ENCODE data around the gene FRMPD4.

The FRMPD4 gene

DNA sequence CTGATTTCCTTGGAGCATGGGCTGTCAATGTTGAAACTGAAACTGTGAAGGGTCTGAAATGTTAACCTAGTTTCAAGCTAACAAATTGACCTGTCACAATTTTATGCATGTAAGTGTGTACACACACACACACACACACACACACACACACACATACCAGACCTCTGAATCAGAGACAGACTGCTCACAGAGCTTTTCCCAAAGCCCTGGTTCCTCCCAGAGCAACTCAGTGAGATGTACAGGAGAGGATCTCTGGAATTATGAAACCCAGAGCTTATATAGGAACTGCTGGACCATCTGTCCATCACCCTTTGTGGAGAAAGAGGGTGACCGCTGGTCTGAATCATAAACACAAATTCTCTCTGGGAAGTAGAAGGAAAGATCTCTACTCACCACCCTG lies 424.8 kb downstream of the FRMPD4 start:
- no peak for DNase-seq

DNA sequence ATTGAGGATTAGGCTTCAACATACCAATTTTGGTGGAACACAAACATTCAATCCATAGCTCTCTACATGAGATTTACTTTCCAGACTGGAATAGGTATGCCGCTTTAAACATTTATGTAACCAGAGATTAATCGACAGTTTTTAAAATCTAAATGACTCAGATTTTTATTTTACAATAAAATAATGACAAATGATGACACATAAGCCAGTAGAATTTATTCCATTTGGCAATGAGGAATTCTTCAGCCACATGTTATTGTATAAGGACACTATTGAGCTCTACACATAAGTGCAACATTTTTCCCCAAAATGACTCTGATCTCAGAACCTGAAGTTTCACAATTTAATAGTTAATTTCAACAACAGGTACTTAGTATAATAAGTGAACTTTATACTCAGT lies 425.9 kb downstream of the FRMPD4 start:
- no peak for DNase-seq

DNA sequence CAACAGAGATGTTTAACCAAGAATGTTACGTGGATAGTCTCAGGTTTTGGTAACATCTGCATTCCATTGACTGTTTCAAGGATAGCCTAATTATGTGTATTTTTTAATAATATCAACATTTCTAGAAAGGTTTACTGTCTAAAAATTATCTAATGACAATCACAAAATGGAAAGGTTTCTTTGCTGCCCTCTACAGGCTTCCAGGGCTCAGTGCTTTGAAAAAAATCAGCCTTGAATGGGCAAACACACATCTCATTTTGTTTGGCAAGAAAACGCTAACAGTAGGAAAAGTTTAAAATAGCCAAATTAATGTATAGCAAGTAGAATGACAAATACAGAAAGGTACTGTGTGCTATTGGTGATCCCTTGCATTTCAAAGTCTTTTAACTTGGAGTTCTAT lies 429.6 kb downstream of the FRMPD4 start:
- DNase-seq = no peak

DNA sequence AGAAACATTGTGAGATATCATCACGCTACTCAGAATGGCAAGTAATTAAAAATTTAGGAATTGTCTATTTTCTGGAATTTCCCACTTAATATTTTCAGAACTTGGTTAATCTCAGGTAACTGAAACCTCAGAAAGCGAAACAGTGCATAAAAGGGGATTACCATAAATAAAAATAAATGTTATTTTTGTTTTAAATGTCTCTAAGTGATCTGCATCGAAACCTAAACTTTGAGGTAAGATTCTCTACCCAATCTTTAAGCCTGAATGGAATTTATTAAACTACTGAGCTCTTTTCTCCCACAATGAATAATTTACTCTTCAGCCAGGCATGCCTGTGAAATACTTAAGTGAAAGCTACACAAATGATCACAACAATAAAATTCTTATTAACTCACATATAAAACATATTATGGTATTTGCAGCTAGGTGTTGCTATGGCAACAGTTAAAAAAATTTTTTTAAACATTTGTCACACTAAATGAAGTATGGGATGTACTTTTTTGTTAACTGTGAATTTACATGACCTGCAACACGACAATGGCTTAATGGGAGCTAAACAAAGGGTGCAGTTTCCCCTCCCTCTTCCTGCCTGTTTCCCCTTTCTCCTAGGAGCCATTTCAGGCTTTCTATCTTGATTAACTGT lies 432.7 kb downstream of the FRMPD4 start:
- no peak for DNase-seq

DNA sequence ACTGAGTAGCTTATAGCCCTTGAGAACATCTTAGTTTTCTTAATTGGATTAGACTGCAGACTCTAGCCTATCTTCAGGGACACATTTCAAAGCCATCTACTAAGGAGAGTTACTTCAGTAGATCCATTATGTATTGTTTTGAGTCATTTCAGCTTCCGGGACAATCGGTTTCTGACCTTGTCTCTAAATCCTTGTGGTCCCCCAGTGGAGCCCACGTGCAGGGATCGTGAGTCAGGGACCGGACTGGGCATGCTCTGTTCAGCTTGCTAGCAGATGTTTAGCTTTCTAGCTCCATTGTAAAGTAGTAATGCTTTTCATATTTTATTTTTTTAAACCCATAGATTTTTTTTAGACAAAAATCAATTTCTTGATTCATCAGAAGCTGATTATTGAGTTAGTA lies 441.0 kb downstream of the FRMPD4 start:
- DNase-seq = no peak

DNA sequence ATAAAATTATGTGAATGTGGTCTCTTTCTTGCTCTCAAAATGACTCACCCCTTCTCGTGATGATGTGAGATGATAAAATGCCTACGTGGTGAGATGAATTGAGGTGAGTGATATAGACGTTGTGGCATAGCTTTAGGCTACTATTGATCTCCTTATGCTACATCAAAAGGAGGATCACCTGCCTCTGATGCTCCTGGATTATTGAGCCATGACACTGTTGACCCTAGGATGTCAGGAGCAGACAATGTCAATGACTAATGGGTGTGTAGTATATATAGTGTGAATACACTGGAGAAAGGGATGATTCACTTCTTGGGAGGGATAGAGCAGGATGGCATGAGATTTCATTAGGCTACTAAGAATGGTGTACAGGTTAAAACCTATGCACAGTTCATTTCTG lies 442.3 kb downstream of the FRMPD4 start:
- no peak for DNase-seq

DNA sequence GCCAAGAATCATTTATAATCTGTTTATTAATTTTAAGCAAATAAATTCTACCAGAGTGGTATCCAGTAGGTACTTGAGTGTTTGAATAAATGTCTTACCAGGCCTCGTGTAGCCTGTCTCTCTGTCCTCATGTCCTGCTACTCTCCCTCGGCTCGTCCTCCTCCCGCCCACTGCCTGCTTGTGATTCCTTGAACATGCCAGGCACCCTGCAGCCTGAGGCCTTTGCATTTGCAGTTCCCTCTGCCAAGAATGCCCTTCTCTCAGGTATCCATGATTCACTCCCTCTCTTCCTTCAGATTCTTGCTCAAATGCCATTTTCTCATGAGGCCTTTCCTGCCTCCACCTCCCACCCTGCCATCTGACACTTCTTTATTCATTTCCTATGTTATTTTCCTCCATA lies 443.3 kb downstream of the FRMPD4 start:
- DNase-seq = no peak

DNA sequence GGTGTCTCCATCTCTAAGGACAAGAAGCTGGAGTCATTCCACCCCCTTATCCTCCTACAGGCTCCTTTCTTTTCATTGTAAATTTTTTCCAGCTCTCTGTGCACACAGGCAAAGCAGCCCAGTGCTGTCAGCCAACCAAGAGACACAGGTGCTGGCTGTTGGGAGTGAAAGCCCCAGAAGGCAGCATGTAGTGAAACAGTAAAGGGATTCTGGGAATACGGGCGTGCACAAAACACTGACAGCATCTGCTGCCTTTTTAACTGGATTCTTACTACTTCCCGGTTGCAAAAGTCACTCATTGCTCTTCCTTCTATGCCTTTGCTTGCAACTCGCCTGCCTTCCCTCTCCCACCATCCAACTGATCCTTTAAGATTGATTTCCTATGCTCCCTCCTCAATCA lies 444.4 kb downstream of the FRMPD4 start:
- DNase-seq = no peak

DNA sequence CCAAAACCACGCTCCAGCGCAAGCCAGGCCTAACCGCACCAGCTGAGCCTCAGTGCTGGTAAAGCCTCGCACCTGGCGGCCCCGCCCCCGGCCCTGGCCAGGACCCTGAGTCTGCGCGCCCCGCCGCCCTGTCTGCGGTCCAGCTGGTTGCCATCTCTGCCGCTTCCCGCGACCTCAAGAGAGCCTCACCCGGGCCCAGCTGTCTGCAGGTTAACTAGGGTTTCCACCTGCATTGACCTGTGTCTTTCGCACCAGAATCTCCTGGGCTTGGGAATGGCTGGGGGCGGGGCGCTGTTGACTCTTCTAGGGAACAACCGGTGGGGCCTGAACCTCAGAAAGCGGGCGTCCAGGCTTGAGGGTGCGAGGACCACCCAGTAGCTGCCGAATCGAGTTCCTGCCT lies 445.3 kb downstream of the FRMPD4 start:
- DNase-seq = no peak

DNA sequence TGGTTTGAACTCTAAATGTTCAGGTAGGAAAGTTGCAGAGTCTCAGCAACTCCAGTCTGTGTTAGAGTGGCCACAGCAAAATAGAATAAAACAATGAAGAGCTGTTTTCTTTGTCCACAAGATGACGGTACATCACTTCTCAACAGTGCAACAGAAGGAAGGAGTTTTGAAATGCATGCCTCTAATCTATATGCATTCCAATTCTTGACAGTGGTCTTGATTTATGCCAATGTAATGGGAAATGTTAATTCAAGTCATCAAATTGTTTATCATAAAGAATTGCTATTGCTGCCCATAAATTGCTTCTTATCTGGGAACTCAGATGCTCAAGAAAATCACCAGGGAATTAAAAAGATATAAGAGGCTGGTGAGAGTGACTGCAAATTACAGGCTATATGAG lies 457.4 kb downstream of the FRMPD4 start:
- DNase-seq = no peak

DNA sequence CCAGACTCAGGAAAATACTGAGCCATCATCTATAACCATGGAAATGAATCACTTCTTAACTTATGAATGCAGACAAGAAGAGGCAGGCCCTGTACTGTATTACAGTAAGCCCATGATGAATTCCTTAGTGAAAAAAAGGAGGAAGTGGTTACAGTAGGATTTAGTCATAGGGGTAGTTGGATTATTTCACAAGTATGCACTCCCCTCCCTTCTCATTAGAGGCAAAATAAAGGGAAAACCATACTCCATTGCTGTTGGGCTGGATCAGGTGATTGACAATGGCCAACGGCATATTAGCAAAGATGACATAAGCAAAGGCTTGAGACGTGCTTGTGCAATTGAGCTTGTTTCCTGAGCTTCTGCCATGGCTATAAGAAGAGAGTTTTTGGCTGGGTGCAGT lies 471.8 kb downstream of the FRMPD4 start:
- DNase-seq = no peak

DNA sequence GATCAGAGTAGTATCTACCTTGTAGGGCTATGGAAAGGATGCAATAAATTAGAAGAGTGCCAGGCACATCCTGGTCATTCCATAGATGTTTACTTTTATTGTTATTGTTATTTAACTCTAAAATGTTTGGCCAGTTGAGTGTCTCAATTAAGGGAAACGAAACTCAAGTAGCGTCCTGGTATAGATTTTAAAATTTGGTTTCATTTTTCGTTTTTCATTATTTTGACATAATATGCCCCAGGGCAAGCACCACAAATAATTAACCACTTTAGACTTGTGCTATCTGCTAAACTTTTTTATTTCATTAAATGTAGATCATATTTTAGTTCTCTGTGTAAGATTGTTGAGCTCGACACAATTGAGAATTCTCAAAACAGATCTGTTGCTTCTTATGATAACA lies 473.2 kb downstream of the FRMPD4 start:
- DNase-seq = no peak

DNA sequence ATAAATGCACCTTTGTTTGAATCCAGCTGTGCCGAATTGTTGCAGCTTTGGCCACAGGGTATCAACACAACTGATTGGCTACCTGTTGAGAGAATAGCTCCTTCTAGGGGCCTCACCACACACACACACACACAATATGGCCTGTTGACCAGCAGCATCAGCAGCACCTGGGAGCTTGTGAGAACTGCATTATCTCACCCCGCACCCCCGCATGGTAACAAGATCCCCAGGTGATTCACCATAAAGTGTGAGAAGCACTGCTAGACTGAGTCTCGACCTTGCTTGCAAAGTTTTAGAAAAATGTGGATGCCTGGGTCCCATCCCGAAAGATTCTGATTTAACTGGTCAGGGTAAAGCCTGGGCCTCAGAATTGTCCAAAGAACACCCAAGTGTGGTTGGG lies 476.0 kb downstream of the FRMPD4 start:
- DNase-seq = no peak

DNA sequence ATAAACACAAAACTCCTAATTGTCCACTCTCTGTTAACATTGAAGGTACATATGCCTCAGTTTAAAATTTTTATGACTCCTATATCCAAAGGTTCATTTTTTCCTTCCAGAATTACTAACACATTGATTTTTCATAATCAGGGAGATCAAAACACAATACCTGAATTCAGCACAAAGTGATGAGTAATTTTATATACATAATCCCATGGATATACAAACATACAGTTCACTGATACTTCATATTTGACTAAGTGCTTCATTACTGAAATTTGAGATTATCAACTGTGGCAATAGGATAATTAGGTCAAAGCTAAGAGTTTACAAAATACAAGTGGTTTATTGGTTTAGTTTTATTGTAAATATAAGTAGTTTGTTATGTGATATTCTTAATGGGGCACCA lies 476.8 kb downstream of the FRMPD4 start:
- no peak for DNase-seq

DNA sequence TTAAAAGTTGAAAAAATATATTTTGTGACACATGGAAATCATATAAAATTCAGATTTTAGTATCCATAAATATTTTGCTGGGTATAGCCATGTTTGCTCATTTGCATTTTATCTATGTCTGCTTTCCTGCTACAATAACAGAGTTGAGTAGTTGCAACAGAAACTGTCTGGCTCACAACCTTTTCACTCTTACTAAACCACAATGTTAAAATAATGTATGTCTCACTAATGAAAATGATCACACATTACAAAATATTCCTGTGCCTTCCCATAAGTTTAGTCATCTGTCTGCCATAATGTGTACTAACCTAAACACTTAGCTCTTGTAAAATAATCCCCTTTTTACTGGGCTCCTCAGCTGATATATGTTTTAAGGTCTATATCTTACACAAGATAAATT lies 479.0 kb downstream of the FRMPD4 start:
- no peak for DNase-seq

DNA sequence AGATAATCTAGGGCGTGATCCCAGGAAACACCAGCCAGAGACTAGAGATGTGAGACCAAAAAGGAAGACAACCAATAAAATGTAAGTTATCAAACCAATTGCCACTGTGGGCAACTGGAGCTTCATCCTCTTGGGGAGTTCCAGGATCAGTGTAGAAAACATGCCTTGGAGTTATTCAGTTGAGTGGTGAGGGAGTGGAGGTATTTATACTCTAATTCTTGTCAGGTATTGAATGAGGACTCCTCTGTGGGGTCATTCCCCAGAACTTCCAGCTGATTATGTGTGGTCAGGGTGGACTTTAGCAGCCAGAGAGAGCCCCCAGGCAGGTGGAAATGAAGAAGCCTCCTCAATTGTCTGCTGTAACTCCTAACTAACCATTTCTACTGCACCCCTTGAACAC lies 509.0 kb downstream of the FRMPD4 start:
- DNase-seq = no peak

DNA sequence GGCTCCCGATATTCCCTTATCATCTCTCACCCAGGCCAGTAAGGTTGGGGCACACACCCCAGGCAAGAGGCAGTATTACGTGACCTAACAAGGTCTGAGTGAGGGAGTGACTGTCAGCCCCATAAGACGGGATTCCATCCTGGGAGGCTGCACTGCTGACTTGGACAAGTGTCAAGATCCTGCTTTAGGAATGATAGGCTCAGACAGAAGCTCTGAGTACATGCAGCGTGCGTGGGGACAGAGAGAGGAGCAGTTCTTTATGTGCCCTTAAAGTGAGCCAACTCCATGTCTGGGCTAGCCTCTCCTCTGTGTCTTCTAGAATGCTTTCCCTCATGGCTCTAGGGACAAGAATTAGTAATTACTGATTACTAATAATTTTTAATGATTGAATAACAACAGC lies 510.7 kb downstream of the FRMPD4 start:
- DNase-seq = no peak

DNA sequence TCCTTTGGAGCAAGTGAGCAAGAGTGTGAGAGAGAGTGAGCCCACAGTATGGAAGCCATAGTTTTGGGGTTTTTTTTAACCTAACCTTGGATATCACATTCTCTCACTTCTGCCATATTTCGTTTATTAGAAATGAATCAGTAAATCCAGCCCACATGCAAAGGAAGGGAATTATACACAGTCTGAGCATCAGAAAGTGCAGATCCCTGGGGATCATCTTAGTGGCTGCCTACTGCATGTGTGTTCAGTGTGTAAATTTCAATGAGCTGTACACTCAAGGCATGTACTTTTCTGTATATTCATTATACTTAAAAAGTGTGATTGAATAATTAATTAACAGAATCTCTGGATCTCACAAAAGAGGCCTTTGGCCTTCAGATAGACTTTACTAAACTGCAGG lies 519.2 kb downstream of the FRMPD4 start:
- no peak for DNase-seq

DNA sequence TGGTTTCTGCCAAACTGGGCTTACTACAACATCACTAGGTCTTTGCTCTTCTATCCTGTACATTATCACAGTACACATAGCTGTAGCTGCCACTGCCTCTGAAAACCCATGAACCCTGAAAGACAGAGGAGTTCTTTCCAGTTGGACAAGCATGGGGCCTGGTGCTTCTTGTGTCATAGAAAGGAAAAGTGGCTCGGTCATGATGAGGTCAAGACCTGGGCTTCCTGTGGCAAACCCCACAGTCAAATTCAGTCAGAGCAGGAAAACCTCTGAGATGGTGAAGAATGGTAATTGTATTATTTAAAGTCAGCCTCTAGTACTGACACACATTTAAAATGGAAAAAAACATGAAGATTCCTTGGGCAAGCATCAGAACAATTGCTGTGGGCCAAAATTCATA lies 519.6 kb downstream of the FRMPD4 start:
- no peak for DNase-seq

DNA sequence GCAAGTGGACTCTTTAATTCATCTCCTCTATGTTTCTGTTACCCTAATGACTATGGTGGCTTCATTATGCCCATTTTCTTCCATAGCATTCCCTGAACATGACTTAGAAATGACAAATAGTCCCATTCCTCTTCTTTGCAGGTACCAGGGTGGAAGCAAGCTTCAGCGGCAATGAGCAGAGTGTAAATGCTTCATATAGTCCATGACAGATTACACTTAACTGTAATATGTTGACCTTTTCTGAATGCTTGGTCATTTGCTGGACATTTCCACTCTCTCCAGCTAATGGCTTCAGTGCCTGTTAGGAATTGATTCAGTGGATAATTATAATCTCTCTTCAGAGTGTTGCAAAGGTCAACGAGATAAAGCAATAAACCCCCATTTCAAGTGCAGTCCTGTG lies 523.2 kb downstream of the FRMPD4 start:
- DNase-seq = no peak

DNA sequence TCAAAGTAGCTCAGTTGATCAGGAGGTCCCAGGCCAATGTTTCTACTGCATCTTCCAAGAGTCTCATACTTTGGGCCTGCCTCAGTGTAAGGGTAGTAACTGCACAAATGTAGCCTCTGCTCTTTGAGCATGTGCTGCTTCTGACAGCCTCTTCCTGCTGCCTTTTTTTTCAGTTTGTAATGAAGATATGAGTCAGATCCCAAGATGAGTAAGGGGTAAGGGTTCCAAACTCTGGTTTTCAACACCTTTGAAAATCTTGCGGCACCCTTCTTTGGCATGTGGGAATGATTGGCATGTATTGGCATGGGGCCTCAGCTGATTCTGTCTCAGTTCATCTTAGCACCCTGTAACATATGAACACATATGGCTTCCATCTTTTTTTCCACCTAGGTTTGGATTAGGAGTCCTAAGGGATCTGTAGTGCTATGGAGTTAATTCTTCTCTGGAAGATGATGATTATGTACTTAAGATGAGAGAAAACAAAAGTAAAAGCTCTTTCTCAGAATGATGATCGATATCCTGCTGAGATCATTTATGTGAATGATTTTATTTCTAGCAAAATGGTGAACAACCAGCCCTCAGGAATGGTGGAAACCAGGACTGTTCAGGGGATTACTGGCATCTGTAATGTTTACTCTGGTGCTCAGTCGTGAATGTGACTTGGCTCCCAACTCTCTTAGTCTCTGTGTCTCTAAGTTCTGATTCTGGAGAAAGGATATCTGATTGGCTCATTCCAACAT lies 534.3 kb downstream of the FRMPD4 start:
- DNase-seq = no peak

DNA sequence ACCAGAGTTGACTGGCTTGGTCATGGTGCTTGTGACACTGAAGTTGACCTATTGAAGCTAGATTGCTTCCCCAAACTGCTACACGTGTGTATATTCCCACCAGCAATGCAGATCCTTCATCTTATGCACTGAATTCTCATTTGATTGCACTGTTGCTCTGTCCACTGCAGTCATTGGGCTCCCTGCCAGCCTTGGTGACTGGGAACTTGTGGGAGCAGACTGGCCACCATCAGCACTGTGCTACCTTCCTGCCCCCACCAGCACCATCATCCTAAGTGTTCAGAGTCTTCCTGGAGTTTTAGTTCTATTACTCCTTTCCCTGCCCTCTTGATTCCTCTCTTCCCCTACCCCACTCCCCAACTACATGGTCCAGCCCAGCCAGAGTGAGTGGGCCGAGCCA lies 535.2 kb downstream of the FRMPD4 start:
- DNase-seq = no peak

DNA sequence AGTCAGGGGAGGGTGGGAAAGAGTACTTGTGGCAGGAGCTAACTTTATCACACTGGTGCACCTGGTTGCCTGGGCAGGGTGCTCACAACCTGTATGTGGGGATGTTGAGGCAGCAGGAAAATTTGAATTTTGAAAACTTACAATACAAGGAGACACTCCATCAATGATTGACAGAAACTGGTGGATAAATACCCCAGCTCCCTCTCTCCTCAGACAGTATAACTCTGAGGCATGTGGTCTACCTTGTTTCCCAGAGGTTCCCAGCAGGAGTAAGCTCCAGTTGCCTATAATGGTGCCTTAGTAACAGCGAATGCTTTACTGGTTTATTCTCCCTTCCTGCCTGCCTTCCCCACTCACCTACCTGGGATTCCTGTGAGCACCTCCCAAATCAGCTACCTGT lies 541.2 kb downstream of the FRMPD4 start:
- DNase-seq = no peak

DNA sequence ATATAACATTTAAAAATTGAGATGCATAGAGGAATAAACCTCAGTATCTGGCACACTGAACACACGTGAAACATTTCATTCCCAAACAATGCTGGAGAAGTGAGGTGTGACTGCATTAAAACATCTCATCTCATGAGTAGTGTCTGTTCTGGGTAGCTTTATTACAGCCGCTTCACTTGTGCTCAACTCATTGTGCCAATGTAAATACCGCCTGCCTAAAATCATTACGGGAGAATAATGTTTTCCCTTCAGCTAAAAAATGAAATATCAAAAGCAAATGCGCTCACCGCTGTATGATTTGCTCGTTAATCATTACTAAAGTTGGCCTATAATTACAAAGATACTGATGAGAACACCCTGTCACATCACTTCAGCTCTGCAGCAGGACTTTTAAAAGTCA lies 542.8 kb downstream of the FRMPD4 start:
- DNase-seq = no peak

DNA sequence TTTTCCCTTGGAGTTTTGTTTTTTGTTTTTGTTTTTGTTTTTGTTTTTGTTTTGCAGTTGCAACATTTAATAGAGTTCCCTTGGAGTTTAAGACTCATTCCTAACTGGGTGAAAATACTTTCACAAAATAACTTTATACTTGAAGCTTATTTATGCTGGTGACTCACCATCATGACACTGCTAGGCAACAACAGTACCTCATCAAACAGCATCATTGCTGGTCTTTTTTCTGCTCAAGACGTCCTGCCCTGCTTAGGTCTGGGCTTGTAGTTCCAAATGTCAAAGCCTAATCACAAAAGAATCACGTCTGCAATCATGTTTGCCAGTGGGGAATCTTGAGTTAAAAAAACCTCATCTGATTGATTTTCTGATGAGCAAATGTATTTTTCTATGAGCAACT lies 547.3 kb downstream of the FRMPD4 start:
- no peak for DNase-seq
